Liver (tissue), 9 donors: Measurements from ENCODE around the gene DHRS9. TPM values are rescaled to one million over a fixed set of nuclear protein-coding genes. Genes with fewer than 3 reads are reported as not detected.
"Not testable (repeated sequence)": the region's sequence is repeated elsewhere in the genome, so short reads cannot be mapped to it uniquely, and the experiment has no call there.

Experiments
- DNase-seq: peaks from one replicate; pipeline ENCODE4 v3.0.0-alpha.2; 2017; ENCODE audit warnings: low spot score
- H3K27ac ChIP-seq, 2 donors: one replicate each; pipeline ENCODE4 v1.7.0; 2013; ENCODE audit warnings: inconsistent platforms in 2 of 2, low read length in 2 of 2, control low read depth in 1 of 2, low read depth in 1 of 2, mild to moderate bottlenecking in 1 of 2
- H3K27me3 ChIP-seq, 4 donors: one replicate each; pipeline versions ENCODE4 v1.6.1 to v1.7.0; 2013; ENCODE audit warnings: low read length in 3 of 4, inconsistent platforms in 1 of 4, mild to moderate bottlenecking in 1 of 4, moderate library complexity in 1 of 4; ENCODE audit not compliant: control insufficient read depth in 4 of 4, insufficient read depth in 4 of 4
- H3K36me3 ChIP-seq, 4 donors: one replicate each; pipeline versions ENCODE4 v1.6.1 to v1.7.0; 2013; ENCODE audit warnings: low read length in 3 of 4, mild to moderate bottlenecking in 3 of 4, low read depth in 1 of 4, moderate library complexity in 1 of 4; ENCODE audit not compliant: control insufficient read depth in 4 of 4, insufficient read depth in 3 of 4
- H3K4me1 ChIP-seq, 4 donors: one replicate each; pipeline versions ENCODE4 v1.6.1 to v1.7.0; 2013; ENCODE audit warnings: low read length in 3 of 4, mild to moderate bottlenecking in 3 of 4, moderate library complexity in 1 of 4; ENCODE audit not compliant: control insufficient read depth in 4 of 4, insufficient read depth in 4 of 4
- H3K4me3 ChIP-seq, 3 donors: one replicate each; pipeline versions ENCODE4 v1.6.1 to v1.7.0; 2013; ENCODE audit warnings: low read length in 3 of 3, control low read depth in 1 of 3, low read depth in 1 of 3, mild to moderate bottlenecking in 1 of 3
- H3K9ac ChIP-seq, 2 donors: one replicate each; pipeline ENCODE4 v1.7.0; 2013; ENCODE audit warnings: low read length in 2 of 2, mild to moderate bottlenecking in 2 of 2, moderate library complexity in 2 of 2, control low read depth in 1 of 2, low read depth in 1 of 2
- H3K9me3 ChIP-seq, 4 donors: one replicate each; pipeline versions ENCODE4 v1.6.1 to v1.7.0; 2013; ENCODE audit warnings: low read length in 3 of 4; ENCODE audit not compliant: control insufficient read depth in 4 of 4
- FOXA1 ChIP-seq: IDR thresholded peaks from 2 replicates; pipeline ENCODE4 v1.6.1; 2016; ENCODE audit warnings: antibody characterized with exemption
- GABPA ChIP-seq, 2 donors: IDR thresholded peaks in 1 of 2; conservative IDR thresholded peaks in 1 of 2; 2 replicates each; pipeline ENCODE4 v1.6.1; 2016; ENCODE audit warnings: antibody characterized with exemption in 2 of 2, mild to moderate bottlenecking in 1 of 2, moderate library complexity in 1 of 2
- HNF4A ChIP-seq, 2 donors: conservative IDR thresholded peaks; 2 replicates each; pipeline ENCODE4 v1.6.1; 2016; ENCODE audit warnings: antibody characterized with exemption in 2 of 2, mild to moderate bottlenecking in 2 of 2
- HNF4G ChIP-seq: IDR thresholded peaks from 2 replicates; pipeline ENCODE4 v1.6.1; 2016; ENCODE audit warnings: antibody characterized with exemption
- JUND ChIP-seq, 2 donors: IDR thresholded peaks; 2 replicates each; pipeline ENCODE4 v1.6.1; 2016; ENCODE audit warnings: antibody characterized with exemption in 2 of 2
- NR2F2 ChIP-seq: IDR thresholded peaks from 2 replicates; pipeline ENCODE4 v1.6.1; 2016; ENCODE audit warnings: antibody characterized with exemption
- RAD21 ChIP-seq, 2 donors: IDR thresholded peaks; 2 replicates each; pipeline ENCODE4 v1.6.1; 2016; ENCODE audit warnings: antibody characterized with exemption in 2 of 2, mild to moderate bottlenecking in 2 of 2
- REST ChIP-seq: IDR thresholded peaks from 2 replicates; pipeline ENCODE4 v1.6.1; 2016; ENCODE audit warnings: antibody characterized with exemption, mild to moderate bottlenecking
- RXRA ChIP-seq, 2 donors: IDR thresholded peaks; 2 replicates each; pipeline ENCODE4 v1.6.1; 2017 to 2018; ENCODE audit warnings: antibody characterized with exemption in 2 of 2, mild to moderate bottlenecking in 1 of 2
- SP1 ChIP-seq: IDR thresholded peaks from 2 replicates; pipeline ENCODE4 v1.6.1; 2018; ENCODE audit warnings: antibody characterized with exemption, mild to moderate bottlenecking
- TAF1 ChIP-seq: conservative IDR thresholded peaks from 2 replicates; pipeline ENCODE4 v1.6.1; 2016; ENCODE audit warnings: antibody characterized with exemption, mild to moderate bottlenecking
- YY1 ChIP-seq: IDR thresholded peaks from 2 replicates; pipeline ENCODE4 v1.6.1; 2016; ENCODE audit warnings: antibody characterized with exemption, mild to moderate bottlenecking
- WGBS: extraction: QIAGEN DNeasy Blood & Tissue Kit; methylation state at CpG from one replicate; pipeline ENCODE4 v1.1.7; 2013; 5-methylcytosine and 5-hydroxymethylcytosine counted together
- polyA plus RNA-seq, 2 donors: library from polyadenylated mRNA; stranded (reverse) in 1 of 2; unstranded in 1 of 2; fragments of 200-250 nt in 1 of 2; fragments of >200 nt in 1 of 2; fragmentation: Nextera tagmentation in 1 of 2; extraction: Ambion mirVana in 1 of 2; gene quantifications; one replicate each; pipeline versions ENCODE4 v1.2.1 to v1.2.3, GENCODE V29; 2013 to 2015
- total RNA-seq, 2 donors: library from RNA; depleted of rRNA; stranded (reverse); fragments of >200 nt; gene quantifications; one replicate each; pipeline ENCODE4 v1.2.3, GENCODE V29; 2014
- TF ChIP-seq, protein P1 (sequence below): IDR thresholded peaks from 2 replicates; pipeline ENCODE4 v1.6.1; 2016; ENCODE audit warnings: antibody characterized with exemption
- donor health status: healthy.
- donor health status: healthy.
- donor health status: healthy.
- donor health status: healthy.
- donor health status: healthy.

DHRS9 gene
- total and polyA plus RNA-seq, 4 donors = 0.25 to 0.93 (median 0.63) TPM

DNA sequence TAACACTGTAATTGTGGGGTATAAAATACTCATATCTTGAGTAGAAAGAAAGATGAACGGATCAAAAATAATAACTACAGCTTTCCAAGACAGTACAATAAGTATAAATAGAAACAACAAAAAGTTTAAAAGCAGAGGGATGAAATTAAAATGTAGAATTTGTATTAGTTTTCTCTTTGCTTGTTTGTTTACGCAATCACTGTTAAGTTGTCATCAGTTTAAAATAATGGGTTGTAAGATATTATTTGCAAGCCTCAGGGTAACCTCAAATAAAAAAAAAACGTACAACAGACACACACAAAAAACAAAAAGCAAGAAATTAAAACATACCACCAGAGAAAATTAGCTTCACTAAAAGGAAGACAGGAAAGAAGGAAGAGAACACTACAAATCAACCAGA, 20.2 kb upstream of the DHRS9 start:
- TF ChIP-seq, protein P1, sequence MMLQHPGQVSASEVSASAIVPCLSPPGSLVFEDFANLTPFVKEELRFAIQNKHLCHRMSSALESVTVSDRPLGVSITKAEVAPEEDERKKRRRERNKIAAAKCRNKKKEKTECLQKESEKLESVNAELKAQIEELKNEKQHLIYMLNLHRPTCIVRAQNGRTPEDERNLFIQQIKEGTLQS = no peak
- TF ChIP-seq NR2F2 = no peak
- no peak for TF ChIP-seq FOXA1
- TF ChIP-seq YY1 = no peak
- TF ChIP-seq HNF4G = no peak
- no peak for TF ChIP-seq SP1
- no peak for TF ChIP-seq GABPA (IDR thresholded peaks at IDR 0.05 in 1 of 2, conservative IDR thresholded peaks at IDR 0.05 in 1 of 2)
- TF ChIP-seq HNF4A (conservative IDR thresholded peaks at IDR 0.05) = no peak
- TF ChIP-seq RXRA (IDR thresholded peaks at IDR 0.05) = no peak
- no peak for TF ChIP-seq JUND (IDR thresholded peaks at IDR 0.05)
- TF ChIP-seq TAF1 = no peak
- no peak for TF ChIP-seq RAD21 (IDR thresholded peaks at IDR 0.05)
- TF ChIP-seq REST = no peak

DNA sequence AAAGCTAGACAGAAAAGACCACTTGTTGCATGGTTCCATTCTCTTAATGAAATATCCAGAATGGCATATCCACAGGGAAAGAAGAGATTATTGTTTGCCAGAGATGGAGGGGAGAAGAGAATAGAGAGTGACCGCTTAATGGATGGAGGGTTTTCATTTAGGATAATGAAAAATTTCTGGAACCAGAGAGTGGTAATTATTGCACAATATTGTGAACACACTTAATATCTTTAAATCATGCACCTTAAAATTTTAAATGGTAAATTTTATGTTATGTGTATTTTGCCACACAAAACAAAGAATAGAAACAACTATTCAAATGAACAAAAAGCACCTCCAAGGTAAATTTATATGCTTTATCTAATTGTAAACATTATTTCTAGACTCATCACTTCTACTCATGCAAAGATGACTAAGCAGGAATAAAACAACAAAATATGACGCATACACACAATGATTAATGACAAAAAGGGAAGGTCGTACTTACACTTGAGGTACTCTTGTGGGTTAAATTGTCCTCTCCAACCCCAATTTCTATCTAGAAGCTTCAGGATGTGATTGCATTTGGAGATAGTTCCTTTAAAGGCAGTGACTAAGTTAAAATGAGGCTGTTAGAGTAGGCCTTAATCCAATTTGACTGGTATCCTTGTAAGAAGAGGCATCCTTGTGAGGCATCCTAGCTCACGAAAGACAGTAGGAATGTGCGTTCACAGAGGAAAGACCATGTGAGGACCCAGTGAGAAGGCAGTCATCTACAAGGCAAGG, 18.7 kb upstream of the DHRS9 start:
- Histone ChIP-seq H3K27me3 (no peaks in the 10 kb centered on the region), H3K4me3 (no peak overlapping the region), H3K9ac (no peak overlapping the region), H3K4me1 (no peaks in the 10 kb centered on the region), H3K27ac (no peak overlapping the region), H3K9me3 (peaks cover 0 to 5% (median 2%) of the 10 kb centered on the region in 4 donors), H3K36me3 (no peaks in the 10 kb centered on the region)
- no peak for DNase-seq
- TF ChIP-seq HNF4G = no peak
- 95% methylated on average over 5 of the region's 5 CpGs for WGBS

More for the DNA sequence above, 20.2 kb upstream of the DHRS9 start:
- Histone ChIP-seq H3K9me3 (no peaks in the 10 kb centered on the region), H3K9ac (no peak overlapping the region), H3K36me3 (no peaks in the 10 kb centered on the region), H3K27ac (no peak overlapping the region), H3K4me3 (no peak overlapping the region), H3K27me3 (no peaks in the 10 kb centered on the region), H3K4me1 (no peaks in the 10 kb centered on the region)
- WGBS = 75% methylated on average over 3 of the region's 3 CpGs
- no peak for DNase-seq

DNA sequence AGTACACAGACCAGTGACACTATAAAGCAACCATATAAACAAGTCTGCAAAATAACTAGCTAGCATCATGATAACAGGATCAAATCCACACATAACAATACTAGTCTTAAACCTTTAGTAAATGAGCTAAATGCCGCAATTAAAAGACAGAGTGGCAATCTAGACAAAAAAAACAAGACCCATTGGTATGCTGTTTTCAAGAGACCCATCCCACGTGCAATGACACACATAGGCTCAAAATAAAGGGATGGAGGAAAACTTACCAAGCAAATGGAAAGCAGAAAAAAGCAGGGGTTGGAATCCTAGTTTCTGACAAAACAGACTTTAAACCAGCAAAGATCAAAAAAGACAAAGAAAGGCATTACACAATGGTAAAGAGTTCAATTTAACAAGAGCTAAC, 14.8 kb upstream of the DHRS9 start:
- not testable (repeated sequence) for H3K27ac ChIP-seq, H3K9me3 ChIP-seq, H3K36me3 ChIP-seq, H3K4me3 ChIP-seq, H3K27me3 ChIP-seq, H3K9ac ChIP-seq, H3K4me1 ChIP-seq, DNase-seq
- WGBS = 84% methylated on average over 2 of the region's 2 CpGs

- H3K4me1 ChIP-seq = peaks cover 0 to 25% (median 5%) of the 10 kb centered on the region in 4 donors
- WGBS = 98% methylated on average over 17 of the region's 17 CpGs
- not testable (repeated sequence) for H3K9me3 ChIP-seq, H3K27me3 ChIP-seq, DNase-seq, H3K4me3 ChIP-seq, H3K9ac ChIP-seq, H3K27ac ChIP-seq, H3K36me3 ChIP-seq
Observed at GRCh38 chr2:169064199-169064598, 5.2 kb upstream of the DHRS9 start.
